Tibial artery (tissue), 4 donors: ENCODE results near the gene ENTR1.
A peak's percentile ranks its signal among the peaks of the same experiment; 100 is the strongest.

Source experiments
- DNase-seq, 2 donors: peaks; one replicate each; pipeline ENCODE4 v3.0.0-alpha.2; 2019
- H3K27ac ChIP-seq, 2 donors: fragments of 200-600 bp; sonication (generic) in 1 of 2; 1 replicate in 1 of 2; 2 replicates in 1 of 2; pipeline ENCODE4 v1.5.1; 2018 to 2019; ENCODE audit warnings: mild to moderate bottlenecking in 1 of 2
- H3K27me3 ChIP-seq, 2 donors: fragments of 200-600 bp; sonication (generic) in 1 of 2; one replicate each; pipeline versions ENCODE4 v1.5.1 to v1.6.0; 2016 to 2019
- H3K36me3 ChIP-seq, 3 donors: fragments of 200-600 bp; sonication (generic) in 2 of 3; one replicate each; pipeline ENCODE4 v1.5.1; 2016 to 2019; ENCODE audit warnings: mild to moderate bottlenecking in 2 of 3
- H3K4me1 ChIP-seq, 4 donors: fragments of 200-600 bp; sonication (generic) in 2 of 4; 1 replicate in 3 of 4; 2 replicates in 1 of 4; pipeline ENCODE4 v1.5.1; 2016 to 2019
- H3K4me3 ChIP-seq, 2 donors: fragments of 200-600 bp; sonication (generic) in 1 of 2; 1 replicate in 1 of 2; 2 replicates in 1 of 2; pipeline ENCODE4 v1.5.1; 2018 to 2019; ENCODE audit warnings: mild to moderate bottlenecking in 2 of 2
- H3K9me3 ChIP-seq, 3 donors: fragments of 200-600 bp; sonication (generic) in 1 of 3; one replicate each; pipeline ENCODE4 v1.5.1; 2016 to 2019
- CTCF ChIP-seq, 2 experiments: fragments of 200-600 bp in 1 of 2; fragments of 450-650 bp in 1 of 2; IDR thresholded peaks; one replicate each; pipeline ENCODE4 v1.5.1; 2017 to 2019; ENCODE audit warnings: antibody characterized with exemption in 2 of 2, mild to moderate bottlenecking in 1 of 2, moderate library complexity in 1 of 2
- intact Hi-C: fragments of 100-400 bp; cut with DNase I; formaldehyde crosslinking; loops from one replicate; pipeline ENCODE4 v1.15.0; 2023; ENCODE audit warnings: low total_unique reads

ENTR1 gene

GRCh38 chr9:136401173-136401922 is 9.1 kb downstream of the ENTR1 start:
- TF ChIP-seq CTCF (IDR thresholded peaks at IDR 0.05): no peak
- no peak for DNase-seq
- Histone ChIP-seq H3K27ac (no peak overlapping the region), H3K36me3 (peaks cover 20 to 63% (median 42%) of the 10 kb centered on the region in 3 donors), H3K4me3 (no peak overlapping the region), H3K4me1 (peaks cover 0 to 26% (median 20%) of the 10 kb centered on the region in 4 donors), H3K27me3 (no peaks in the 10 kb centered on the region), H3K9me3 (no peaks in the 10 kb centered on the region)
- intact Hi-C loops: no loop called here

GRCh38 chr9:136400038-136400834 is 10.2 kb downstream of the ENTR1 start, which contains the start of gene SNAPC4:
Gene SNAPC4 (minus strand): TSS chr9:136400170. CDS start chr9:136398428, 1,742 bp downstream.
- intact Hi-C loops: no loop called here
- peak; percentile 94 to 98 for TF ChIP-seq CTCF (IDR thresholded peaks at IDR 0.05)
- Histone ChIP-seq H3K4me1 (peaks cover 0 to 26% (median 20%) of the 10 kb centered on the region in 4 donors), H3K27me3 (no peaks in the 10 kb centered on the region), H3K9me3 (no peaks in the 10 kb centered on the region), H3K4me3 (peak within 1 kb of the TSS; percentile 77 to 92), H3K27ac (peak within 1 kb of the TSS; percentile 54 to 63), H3K36me3 (peaks cover 23 to 63% (median 47%) of the 10 kb centered on the region in 3 donors)
- peak; percentile 77 to 89 for DNase-seq

- H3K4me1 ChIP-seq: peaks cover 0 to 26% (median 20%) of the 10 kb centered on the region in 4 donors
- peak overlapping the region; percentile 54 to 63 for H3K27ac ChIP-seq
- no peaks in the 10 kb centered on the region for H3K9me3 ChIP-seq
- no peak for TF ChIP-seq CTCF (IDR thresholded peaks at IDR 0.05)
- H3K36me3 ChIP-seq: peaks cover 26 to 63% (median 47%) of the 10 kb centered on the region in 3 donors
- no peak for DNase-seq
- H3K4me3 ChIP-seq: peak overlapping the region; percentile 77 to 92
- intact Hi-C loops: no loop called here
- no peaks in the 10 kb centered on the region for H3K27me3 ChIP-seq
Measured at GRCh38 chr9:136399176-136400037, 11.0 kb downstream of the ENTR1 start.

GRCh38 chr9:136398286-136398685 is 12.1 kb downstream of the ENTR1 start:
- TF ChIP-seq CTCF (IDR thresholded peaks at IDR 0.05): no peak
- no peak for DNase-seq
- Histone ChIP-seq H3K4me1 (peaks cover 0 to 26% (median 20%) of the 10 kb centered on the region in 4 donors), H3K4me3 (no peak overlapping the region), H3K36me3 (peaks cover 32 to 63% (median 48%) of the 10 kb centered on the region in 3 donors), H3K27me3 (no peaks in the 10 kb centered on the region), H3K9me3 (no peaks in the 10 kb centered on the region), H3K27ac (no peak overlapping the region)
- intact Hi-C loops: no loop called here

- intact Hi-C loops: no loop called here
- no peak for DNase-seq
- Histone ChIP-seq H3K9me3 (no peaks in the 10 kb centered on the region), H3K27me3 (no peaks in the 10 kb centered on the region), H3K27ac (no peak overlapping the region), H3K4me3 (no peak overlapping the region), H3K4me1 (peaks cover 0 to 26% (median 20%) of the 10 kb centered on the region in 4 donors), H3K36me3 (peaks cover 32 to 67% (median 52%) of the 10 kb centered on the region in 3 donors)
- TF ChIP-seq CTCF (IDR thresholded peaks at IDR 0.05): no peak
Measured at GRCh38 chr9:136397643-136398042, 12.8 kb downstream of the ENTR1 start.
